ENCODE results near the gene IARS1. TPM values are rescaled to one million over a fixed set of nuclear protein-coding genes. Genes with fewer than 3 reads are reported as not detected.

Gene IARS1
- total and polyA plus RNA-seq, 2 of the 13 experiments (the other 11 are each of a cell fraction or from before 2014, with no cell fraction given): 55.9 to 185 TPM

DNA sequence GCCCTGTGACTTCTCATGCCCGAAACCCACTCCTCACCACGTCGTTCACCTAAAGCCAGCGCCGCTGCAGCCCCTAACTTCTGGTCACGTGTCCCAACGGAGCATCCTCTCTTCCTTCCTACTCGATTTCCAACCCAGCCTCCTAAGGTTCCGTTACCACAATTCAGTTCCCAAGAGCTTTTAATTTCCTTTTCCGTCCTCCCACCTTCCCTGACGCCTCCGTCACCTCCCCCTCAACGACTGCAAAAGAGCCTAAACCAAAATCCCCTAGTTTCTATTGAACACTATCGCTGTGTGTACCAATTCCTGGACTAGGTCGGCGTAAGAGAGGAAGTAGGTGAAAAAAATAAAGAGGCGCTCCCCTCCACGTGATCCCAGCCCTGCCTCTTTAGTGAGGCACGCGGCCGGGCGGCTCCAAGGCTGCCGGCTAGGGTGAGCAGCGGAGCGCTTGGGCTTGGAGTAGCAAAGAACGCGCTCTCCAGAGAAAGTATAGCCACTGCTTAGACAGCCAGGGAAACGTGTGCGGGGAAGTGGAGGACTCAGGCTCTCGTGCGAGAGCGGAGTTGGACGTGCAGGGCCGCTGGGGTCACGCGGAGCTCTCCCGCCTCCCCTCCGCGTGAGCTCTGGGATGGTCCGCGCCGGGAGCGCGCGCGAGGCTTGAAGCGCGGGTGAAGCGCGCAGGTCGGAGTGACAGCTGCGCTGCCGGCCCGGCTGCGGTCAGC is 31.9 kb upstream of the IARS1 start, which contains the start of the genes CENPP and NOL8 (continued):
- TF ChIP-seq, protein P1, sequence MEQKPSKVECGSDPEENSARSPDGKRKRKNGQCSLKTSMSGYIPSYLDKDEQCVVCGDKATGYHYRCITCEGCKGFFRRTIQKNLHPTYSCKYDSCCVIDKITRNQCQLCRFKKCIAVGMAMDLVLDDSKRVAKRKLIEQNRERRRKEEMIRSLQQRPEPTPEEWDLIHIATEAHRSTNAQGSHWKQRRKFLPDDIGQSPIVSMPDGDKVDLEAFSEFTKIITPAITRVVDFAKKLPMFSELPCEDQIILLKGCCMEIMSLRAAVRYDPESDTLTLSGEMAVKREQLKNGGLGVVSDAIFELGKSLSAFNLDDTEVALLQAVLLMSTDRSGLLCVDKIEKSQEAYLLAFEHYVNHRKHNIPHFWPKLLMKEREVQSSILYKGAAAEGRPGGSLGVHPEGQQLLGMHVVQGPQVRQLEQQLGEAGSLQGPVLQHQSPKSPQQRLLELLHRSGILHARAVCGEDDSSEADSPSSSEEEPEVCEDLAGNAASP (CRISPR knock-in tag; IDR thresholded peaks at IDR 0.05; ENCODE audit: borderline replicate concordance): no peak; the same call in 1 of the 2 replicates
- TF ChIP-seq NFIB (CRISPR knock-in tag; IDR thresholded peaks at IDR 0.05; ENCODE audit: borderline replicate concordance) (no peak), REXO4 (CRISPR knock-in tag; IDR thresholded peaks at IDR 0.05; ENCODE audit: borderline replicate concordance) (no peak; the same call in 1 of the 2 replicates), ZNF296 (CRISPR knock-in tag; conservative IDR thresholded peaks at IDR 0.05) (no peak), TCF7 (IDR thresholded peaks at IDR 0.05; ENCODE audit: low read depth) (no peak), MLLT10 (CRISPR knock-in tag; IDR thresholded peaks at IDR 0.05) (no peak), PHF5A (CRISPR knock-in tag; IDR thresholded peaks at IDR 0.05; ENCODE audit: low read depth, unreplicated experiment) (peak; percentile 46), SATB2 (CRISPR knock-in tag; IDR thresholded peaks at IDR 0.05) (no peak), MTF2 (CRISPR knock-in tag; IDR thresholded peaks at IDR 0.05; ENCODE audit: borderline replicate concordance) (no peak), RAD21 (CRISPR knock-in tag; IDR thresholded peaks at IDR 0.05) (no peak; the same call in 1 of the 2 replicates), ZMYM4 (CRISPR knock-in tag; IDR thresholded peaks at IDR 0.05) (peak; percentile 85), NRL (CRISPR knock-in tag; IDR thresholded peaks at IDR 0.05; ENCODE audit: borderline replicate concordance) (peak; percentile 82), EED (CRISPR knock-in tag; IDR thresholded peaks at IDR 0.05) (0 out of 2 replicates have a peak, but pooled peaks have one; percentile 47), NCOA5 (CRISPR knock-in tag; IDR thresholded peaks at IDR 0.05) (no peak)
- TF ChIP-seq, protein P2, sequence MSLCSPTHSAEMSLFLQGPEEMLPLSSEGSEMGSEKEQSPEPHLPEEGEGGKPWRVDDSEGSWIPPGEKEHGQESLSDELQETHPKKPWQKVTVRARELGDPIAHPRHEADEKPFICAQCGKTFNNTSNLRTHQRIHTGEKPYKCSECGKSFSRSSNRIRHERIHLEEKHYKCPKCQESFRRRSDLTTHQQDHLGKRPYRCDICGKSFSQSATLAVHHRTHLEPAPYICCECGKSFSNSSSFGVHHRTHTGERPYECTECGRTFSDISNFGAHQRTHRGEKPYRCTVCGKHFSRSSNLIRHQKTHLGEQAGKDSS (CRISPR knock-in tag; IDR thresholded peaks at IDR 0.05; ENCODE audit: borderline replicate concordance, low read depth): peak; percentile 6; the same call in 1 of the 2 replicates
- TF ChIP-seq, protein P3, sequence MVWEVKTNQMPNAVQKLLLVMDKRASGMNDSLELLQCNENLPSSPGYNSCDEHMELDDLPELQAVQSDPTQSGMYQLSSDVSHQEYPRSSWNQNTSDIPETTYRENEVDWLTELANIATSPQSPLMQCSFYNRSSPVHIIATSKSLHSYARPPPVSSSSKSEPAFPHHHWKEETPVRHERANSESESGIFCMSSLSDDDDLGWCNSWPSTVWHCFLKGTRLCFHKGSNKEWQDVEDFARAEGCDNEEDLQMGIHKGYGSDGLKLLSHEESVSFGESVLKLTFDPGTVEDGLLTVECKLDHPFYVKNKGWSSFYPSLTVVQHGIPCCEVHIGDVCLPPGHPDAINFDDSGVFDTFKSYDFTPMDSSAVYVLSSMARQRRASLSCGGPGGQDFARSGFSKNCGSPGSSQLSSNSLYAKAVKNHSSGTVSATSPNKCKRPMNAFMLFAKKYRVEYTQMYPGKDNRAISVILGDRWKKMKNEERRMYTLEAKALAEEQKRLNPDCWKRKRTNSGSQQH (CRISPR knock-in tag; IDR thresholded peaks at IDR 0.05; ENCODE audit: low read depth): peak; percentile 97
- TF ChIP-seq, protein P4, sequence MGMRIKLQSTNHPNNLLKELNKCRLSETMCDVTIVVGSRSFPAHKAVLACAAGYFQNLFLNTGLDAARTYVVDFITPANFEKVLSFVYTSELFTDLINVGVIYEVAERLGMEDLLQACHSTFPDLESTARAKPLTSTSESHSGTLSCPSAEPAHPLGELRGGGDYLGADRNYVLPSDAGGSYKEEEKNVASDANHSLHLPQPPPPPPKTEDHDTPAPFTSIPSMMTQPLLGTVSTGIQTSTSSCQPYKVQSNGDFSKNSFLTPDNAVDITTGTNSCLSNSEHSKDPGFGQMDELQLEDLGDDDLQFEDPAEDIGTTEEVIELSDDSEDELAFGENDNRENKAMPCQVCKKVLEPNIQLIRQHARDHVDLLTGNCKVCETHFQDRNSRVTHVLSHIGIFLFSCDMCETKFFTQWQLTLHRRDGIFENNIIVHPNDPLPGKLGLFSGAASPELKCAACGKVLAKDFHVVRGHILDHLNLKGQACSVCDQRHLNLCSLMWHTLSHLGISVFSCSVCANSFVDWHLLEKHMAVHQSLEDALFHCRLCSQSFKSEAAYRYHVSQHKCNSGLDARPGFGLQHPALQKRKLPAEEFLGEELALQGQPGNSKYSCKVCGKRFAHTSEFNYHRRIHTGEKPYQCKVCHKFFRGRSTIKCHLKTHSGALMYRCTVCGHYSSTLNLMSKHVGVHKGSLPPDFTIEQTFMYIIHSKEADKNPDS (CRISPR knock-in tag; IDR thresholded peaks at IDR 0.05): no peak
- TF ChIP-seq, protein P5, sequence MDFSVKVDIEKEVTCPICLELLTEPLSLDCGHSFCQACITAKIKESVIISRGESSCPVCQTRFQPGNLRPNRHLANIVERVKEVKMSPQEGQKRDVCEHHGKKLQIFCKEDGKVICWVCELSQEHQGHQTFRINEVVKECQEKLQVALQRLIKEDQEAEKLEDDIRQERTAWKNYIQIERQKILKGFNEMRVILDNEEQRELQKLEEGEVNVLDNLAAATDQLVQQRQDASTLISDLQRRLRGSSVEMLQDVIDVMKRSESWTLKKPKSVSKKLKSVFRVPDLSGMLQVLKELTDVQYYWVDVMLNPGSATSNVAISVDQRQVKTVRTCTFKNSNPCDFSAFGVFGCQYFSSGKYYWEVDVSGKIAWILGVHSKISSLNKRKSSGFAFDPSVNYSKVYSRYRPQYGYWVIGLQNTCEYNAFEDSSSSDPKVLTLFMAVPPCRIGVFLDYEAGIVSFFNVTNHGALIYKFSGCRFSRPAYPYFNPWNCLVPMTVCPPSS (IDR thresholded peaks at IDR 0.05): no peak
- TF ChIP-seq, protein P6, sequence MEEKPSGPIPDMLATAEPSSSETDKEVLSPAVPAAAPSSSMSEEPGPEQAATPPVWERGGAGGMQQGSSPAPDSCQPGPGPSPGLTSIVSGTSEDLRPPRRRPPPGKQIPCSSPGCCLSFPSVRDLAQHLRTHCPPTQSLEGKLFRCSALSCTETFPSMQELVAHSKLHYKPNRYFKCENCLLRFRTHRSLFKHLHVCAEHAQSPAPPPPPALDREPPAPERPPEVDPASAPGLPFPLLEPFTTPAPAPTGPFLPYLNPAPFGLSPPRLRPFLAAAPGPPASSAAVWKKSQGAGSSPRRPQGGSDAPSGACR (CRISPR knock-in tag; IDR thresholded peaks at IDR 0.05): peak; percentile 89; the same call in 1 of the 2 replicates
- TF ChIP-seq, protein P7, sequence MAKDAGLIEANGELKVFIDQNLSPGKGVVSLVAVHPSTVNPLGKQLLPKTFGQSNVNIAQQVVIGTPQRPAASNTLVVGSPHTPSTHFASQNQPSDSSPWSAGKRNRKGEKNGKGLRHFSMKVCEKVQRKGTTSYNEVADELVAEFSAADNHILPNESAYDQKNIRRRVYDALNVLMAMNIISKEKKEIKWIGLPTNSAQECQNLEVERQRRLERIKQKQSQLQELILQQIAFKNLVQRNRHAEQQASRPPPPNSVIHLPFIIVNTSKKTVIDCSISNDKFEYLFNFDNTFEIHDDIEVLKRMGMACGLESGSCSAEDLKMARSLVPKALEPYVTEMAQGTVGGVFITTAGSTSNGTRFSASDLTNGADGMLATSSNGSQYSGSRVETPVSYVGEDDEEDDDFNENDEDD (CRISPR knock-in tag; IDR thresholded peaks at IDR 0.05; ENCODE audit: borderline replicate concordance): peak; percentile 99
